Measurements from ENCODE around the gene ADAMTS2. TPM values are rescaled to one million over a fixed set of nuclear protein-coding genes. Genes with fewer than 3 reads are reported as not detected.

The ADAMTS2 gene
- total and polyA plus RNA-seq, 12 donors: 4.3 to 70.3 (median 22.4) TPM

GRCh38 chr5:179264783-179265513, 80.3 kb downstream of the ADAMTS2 start:
- Histone ChIP-seq H3K9me3 (replicated peaks in 1 of 3) (no peaks in the 10 kb centered on the region), H3K4me3 (no peak overlapping the region), H3K27ac (peak overlapping the region in 2 of 5 donors; percentile 36 to 80), H3K4me1 (replicated peaks in 1 of 2) (peaks cover 0 to 15% of the 10 kb centered on the region in 2 donors), H3K36me3 (replicated peaks in 1 of 2) (no peaks in the 10 kb centered on the region), H3K27me3 (no peaks in the 10 kb centered on the region)
- TF ChIP-seq POLR2A (IDR thresholded peaks at IDR 0.05) (no peak), CTCF (IDR thresholded peaks at IDR 0.05) (no peak)
- peak in 1 of 7 donors; percentile 11 for DNase-seq
- intact Hi-C loops (cut with DNase I): no loop called here
- 37 to 50% (median 42%) methylated on average over 14 to 24 of the region's 24 CpGs; no CpG with 5 or more reads in 1 of the 4 donors for WGBS, 4 donors

- 74 to 89% (median 77%) methylated on average over 11 to 13 of the region's 13 CpGs for WGBS, 4 donors
- TF ChIP-seq POLR2A (IDR thresholded peaks at IDR 0.05) (no peak), CTCF (IDR thresholded peaks at IDR 0.05) (no peak)
- Histone ChIP-seq H3K4me3 (no peak overlapping the region), H3K4me1 (replicated peaks in 1 of 2) (peaks cover 0 to 15% of the 10 kb centered on the region in 2 donors), H3K27me3 (no peaks in the 10 kb centered on the region), H3K9me3 (replicated peaks in 1 of 3) (no peaks in the 10 kb centered on the region), H3K27ac (no peak overlapping the region), H3K36me3 (replicated peaks in 1 of 2) (no peaks in the 10 kb centered on the region)
- peak in 5 of 7 donors; percentile 3 to 30 (median 11) for DNase-seq
- intact Hi-C loops (cut with DNase I): no loop called here
Measured at GRCh38 chr5:179264053-179264782, 81.0 kb downstream of the ADAMTS2 start.

GRCh38 chr5:179263391-179264052, 81.7 kb downstream of the ADAMTS2 start:
- Histone ChIP-seq H3K36me3 (replicated peaks in 1 of 2) (no peaks in the 10 kb centered on the region), H3K27me3 (no peaks in the 10 kb centered on the region), H3K4me3 (no peak overlapping the region), H3K27ac (no peak overlapping the region), H3K9me3 (replicated peaks in 1 of 3) (no peaks in the 10 kb centered on the region), H3K4me1 (replicated peaks in 1 of 2) (peaks cover 0 to 15% of the 10 kb centered on the region in 2 donors)
- peak in 5 of 7 donors; percentile 3 to 37 (median 9) for DNase-seq
- intact Hi-C loops (cut with DNase I): no loop called here
- 81 to 83% (median 82%) methylated on average over 23 of the region's 23 CpGs for WGBS, 4 donors
- TF ChIP-seq CTCF (IDR thresholded peaks at IDR 0.05) (no peak), POLR2A (IDR thresholded peaks at IDR 0.05) (no peak)
